Activated CD8-positive, alpha-beta T cell treated with anti-CD3 and anti-CD28 coated beads, Interleukin-2, amount 10 ng/mL, durations not matched to agents 7 days and 5 days (primary cell): ENCODE measurements around the gene DPP8. TPM values are rescaled to one million over a fixed set of nuclear protein-coding genes. Genes with fewer than 3 reads are reported as not detected.
A peak's percentile ranks its signal among the peaks of the same experiment; 100 is the strongest.

ENCODE experiments used
- ATAC-seq: fragments of 150-1000 bp; cut with Tn5 transposase; one replicate; pipeline ENCODE4 v1.10.0; 2021; ENCODE audit warnings: moderate library complexity
- CTCF ChIA-PET: fragments of 350-600 bp; sonication (Branson Sonifier 250); formaldehyde crosslinking; loops from one replicate; lab custom pipeline; 2021; ENCODE audit warnings: antibody characterized with exemption; lab: Charles Lee
- POLR2A ChIA-PET: fragments of 350-600 bp; sonication (Branson Sonifier 250); formaldehyde crosslinking; loops from one replicate; lab custom pipeline; 2021; ENCODE audit warnings: antibody characterized with exemption; lab: Charles Lee
- DNase-seq: peaks from one replicate; pipeline ENCODE4 v3.0.0-alpha.2; 2020
- H3K27ac Mint-ChIP-seq: one replicate; pipeline ENCODE4 v1.8.0; 2021; ENCODE audit warnings: mild to moderate bottlenecking, mixed read lengths
- H3K27me3 Mint-ChIP-seq: one replicate; pipeline ENCODE4 v1.8.0; 2021; ENCODE audit warnings: low read depth, mixed read lengths
- H3K36me3 Mint-ChIP-seq: one replicate; pipeline ENCODE4 v1.8.0; 2021; ENCODE audit warnings: low read depth, mixed read lengths
- H3K4me1 Mint-ChIP-seq: one replicate; pipeline ENCODE4 v1.8.0; 2021; ENCODE audit warnings: low read depth, mixed read lengths
- H3K4me3 Mint-ChIP-seq: one replicate; pipeline ENCODE4 v1.8.0; 2021; ENCODE audit warnings: mild to moderate bottlenecking, mixed read lengths
- H3K9me3 Mint-ChIP-seq: one replicate; pipeline ENCODE4 v1.8.0; 2022; ENCODE audit warnings: mixed read lengths; ENCODE audit not compliant: insufficient read depth
- total RNA-seq, 2 experiments: library from RNA; stranded (reverse); gene quantifications; one replicate each; pipeline ENCODE4 v1.2.3, GENCODE V29; 2021

The DPP8 gene
- total RNA-seq, 2 experiments from 2014 or later = 44.6 to 46.7 TPM

DNA sequence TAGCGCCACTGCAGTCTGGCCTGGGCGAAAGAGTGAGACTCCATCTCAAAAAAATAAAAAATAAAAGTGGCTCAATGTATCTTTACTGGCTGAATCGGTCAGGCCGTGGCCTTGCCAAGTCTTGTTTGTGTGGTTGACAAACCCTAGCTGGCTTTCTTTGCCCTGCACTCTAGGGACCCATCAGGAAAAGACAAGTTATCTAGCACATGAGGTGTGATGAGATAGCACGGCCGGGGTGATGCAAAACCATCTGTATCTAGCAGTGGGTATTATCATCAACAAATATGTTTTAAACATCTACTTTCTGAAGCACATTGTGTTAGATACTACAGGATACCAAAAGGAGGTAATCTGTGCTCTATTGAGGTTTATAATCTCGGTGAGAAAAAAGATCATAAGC, 3.9 kb upstream of the DPP8 start:
- CTCF ChIA-PET = no interaction called here
- Mint-ChIP-seq H3K4me1 (peaks cover 10% of the 10 kb centered on the region), H3K9me3 (no peaks in the 10 kb centered on the region), H3K4me3 (no peak overlapping the region), H3K27me3 (no peaks in the 10 kb centered on the region), H3K27ac (no peak overlapping the region), H3K36me3 (peaks cover 4% of the 10 kb centered on the region)
- DNase-seq (no peak), ATAC-seq (no peak)
- POLR2A ChIA-PET = no interaction called here

DNA sequence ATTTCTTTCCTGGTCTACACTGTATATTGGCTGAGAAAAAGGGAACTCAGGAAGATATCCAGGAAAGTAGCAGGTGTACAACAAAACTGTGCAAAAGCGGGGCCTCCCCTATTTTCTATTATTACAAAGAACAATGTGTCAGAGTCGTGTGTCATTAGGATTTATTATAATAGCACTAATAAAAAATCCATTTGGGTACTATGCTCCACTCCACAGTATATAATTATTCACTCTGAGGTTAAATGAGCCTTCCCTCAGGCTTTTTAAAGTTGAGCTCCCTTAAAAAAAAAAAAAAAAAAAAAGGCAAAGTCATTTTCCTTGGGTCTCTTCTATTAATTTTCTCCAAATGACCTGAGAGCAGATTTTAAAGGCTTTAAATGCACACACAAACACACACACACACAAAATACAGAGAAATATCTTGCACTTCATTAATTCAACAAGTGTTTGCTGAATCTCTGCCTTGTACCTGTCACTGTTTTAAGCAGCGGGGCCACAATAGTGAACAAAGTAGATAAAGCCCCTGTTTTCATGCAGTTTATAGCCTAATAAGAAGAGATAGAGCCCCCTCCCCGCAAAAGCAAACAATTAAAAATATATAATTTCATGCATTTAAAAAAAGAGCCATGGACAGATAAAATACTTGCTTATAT, 1.3 kb upstream of the DPP8 start:
- POLR2A ChIA-PET = interaction anchor here (0.6 to 0.9 kb wide), 4 partner anchors 11 to 214 kb away, joined by 3 to 5 read pairs (median 3); partner anchors contain the start of gene RNU5B-1
- CTCF ChIA-PET = interaction anchor here (1.2 kb wide), 1 partner anchor 22 kb away, joined by 4 read pairs; no protein-coding TSS in a partner anchor

DNA sequence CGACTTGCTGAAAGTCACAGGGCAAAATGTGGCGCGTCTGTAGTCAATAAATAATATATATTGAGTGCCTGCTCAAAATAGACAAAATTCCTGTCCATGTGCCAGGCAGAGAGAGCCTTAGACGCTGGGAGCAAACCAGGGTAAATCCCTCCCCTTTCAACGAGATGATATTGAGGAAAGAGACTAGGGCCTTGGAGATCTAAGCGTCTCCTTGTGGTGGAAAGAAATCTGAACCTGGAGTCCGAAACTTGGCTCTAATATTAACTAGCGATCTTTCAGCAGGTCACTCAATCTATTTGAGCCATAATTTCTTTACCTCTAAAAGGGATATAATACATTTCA, 348 bp upstream of the DPP8 start:
- Mint-ChIP-seq H3K27ac (peak overlapping the region; percentile 93), H3K27me3 (no peaks in the 10 kb centered on the region), H3K9me3 (no peaks in the 10 kb centered on the region), H3K4me3 (peak overlapping the region; percentile 91), H3K4me1 (peaks cover 34% of the 10 kb centered on the region), H3K36me3 (peaks cover 26% of the 10 kb centered on the region)
- DNase-seq = no peak
- POLR2A ChIA-PET = interaction anchor here (0.6 to 0.9 kb wide), 4 partner anchors 11 to 213 kb away, joined by 3 to 5 read pairs (median 3); partner anchors contain the start of gene RNU5B-1
- CTCF ChIA-PET = interaction anchor here (1.2 kb wide), 2 partner anchors 23 to 121 kb away, joined by 3 to 4 read pairs; no protein-coding TSS in a partner anchor
- peak; percentile 1 for ATAC-seq

More for the DNA sequence above, 1.3 kb upstream of the DPP8 start:
- Mint-ChIP-seq H3K4me1 (peaks cover 28% of the 10 kb centered on the region), H3K27ac (no peak overlapping the region), H3K9me3 (no peaks in the 10 kb centered on the region), H3K36me3 (peaks cover 19% of the 10 kb centered on the region), H3K27me3 (no peaks in the 10 kb centered on the region), H3K4me3 (no peak overlapping the region)
- ATAC-seq (no peak), DNase-seq (peak; percentile 10)

DNA sequence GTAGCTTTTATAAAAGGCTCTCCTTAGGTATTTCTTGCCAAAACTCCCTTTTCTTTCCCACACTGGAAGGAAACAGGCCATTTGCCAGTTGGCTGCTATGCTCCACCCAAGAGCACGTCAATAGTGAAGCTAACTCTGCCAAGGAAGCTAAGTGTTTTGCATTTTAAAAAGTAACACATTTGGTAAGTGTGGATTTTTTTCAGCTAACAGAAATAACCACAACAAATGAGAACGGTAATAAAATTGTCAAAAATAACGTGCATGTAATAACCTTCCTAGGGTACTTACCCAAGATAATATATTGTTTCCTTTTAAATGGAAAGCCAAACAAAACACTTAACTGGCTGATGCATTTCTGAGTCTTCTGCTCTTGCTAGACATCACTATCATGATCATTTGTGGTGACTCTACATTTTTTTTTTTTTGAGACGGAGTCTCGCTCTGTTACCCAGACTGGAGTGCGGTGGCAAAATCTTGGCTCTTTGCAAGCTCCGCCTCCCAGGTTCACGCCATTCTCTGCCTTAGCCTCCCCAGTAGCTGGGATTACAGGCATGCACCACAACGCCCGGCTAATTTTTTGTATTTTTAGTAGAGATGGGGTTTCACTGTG, 4.6 kb downstream of the DPP8 start:
- H3K4me1 Mint-ChIP-seq = peaks cover 43% of the 10 kb centered on the region
- no peaks in the 10 kb centered on the region for H3K27me3 Mint-ChIP-seq
- no peaks in the 10 kb centered on the region for H3K9me3 Mint-ChIP-seq
- peaks cover 56% of the 10 kb centered on the region for H3K36me3 Mint-ChIP-seq
- ATAC-seq (no peak), DNase-seq (peak; percentile 17)
- H3K27ac Mint-ChIP-seq = no peak overlapping the region
- no peak overlapping the region for H3K4me3 Mint-ChIP-seq
- ChIA-PET POLR2A (no interaction called here), CTCF (interaction anchor here (0.7 to 1.1 kb wide), 3 partner anchors 16 to 293 kb away, joined by 3 to 4 read pairs (median 3); no protein-coding TSS in a partner anchor)

DNA sequence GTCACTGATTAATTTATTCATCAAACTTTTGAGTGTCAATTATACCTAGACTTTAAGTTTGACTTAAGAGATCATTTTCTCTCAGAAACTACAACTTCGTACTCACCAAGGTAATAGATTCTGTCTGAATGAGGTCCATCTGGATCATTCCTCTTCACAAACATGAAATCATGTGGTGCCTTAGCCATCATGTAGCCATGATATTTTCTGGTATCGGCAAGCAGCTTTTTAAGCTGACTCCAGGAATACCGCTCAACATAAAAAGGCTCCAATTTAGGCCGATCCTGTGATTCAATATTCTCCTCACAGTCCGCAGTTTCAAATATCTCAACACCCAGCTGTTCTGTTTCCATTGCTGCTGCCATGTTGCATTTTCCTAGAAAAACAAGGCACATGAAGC, 5.3 kb downstream of the DPP8 start:
- ChIA-PET POLR2A (interaction anchor here (0.5 kb wide), 1 partner anchor 780 kb away, joined by 4 read pairs; no protein-coding TSS in a partner anchor), CTCF (interaction anchor here (1.1 kb wide), 1 partner anchor 17 kb away, joined by 3 read pairs; no protein-coding TSS in a partner anchor)
- H3K36me3 Mint-ChIP-seq = peaks cover 58% of the 10 kb centered on the region
- no peaks in the 10 kb centered on the region for H3K27me3 Mint-ChIP-seq
- DNase-seq = peak; percentile 9
- H3K4me1 Mint-ChIP-seq = peaks cover 38% of the 10 kb centered on the region
- H3K27ac Mint-ChIP-seq = no peak overlapping the region
- no peak for ATAC-seq
- H3K9me3 Mint-ChIP-seq = no peaks in the 10 kb centered on the region
- no peak overlapping the region for H3K4me3 Mint-ChIP-seq

DNA sequence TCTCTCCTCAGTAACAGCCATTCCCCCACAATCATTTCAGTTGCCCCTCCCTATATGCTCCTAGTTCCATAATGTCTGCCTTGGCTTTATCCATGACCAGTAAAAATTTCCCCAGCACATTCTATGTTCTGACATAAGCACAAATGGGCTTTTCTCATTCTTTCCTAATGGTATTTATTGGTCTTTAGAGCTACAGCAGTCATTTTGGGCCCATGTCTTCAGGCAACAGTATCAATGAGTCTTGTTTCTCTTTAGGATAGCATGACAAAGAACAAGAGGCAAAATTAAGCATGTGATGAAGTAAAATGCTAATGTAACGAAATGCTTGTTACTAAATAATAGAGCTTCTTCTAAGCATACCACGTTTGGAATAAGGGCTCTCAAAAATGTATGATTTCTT, 8.2 kb downstream of the DPP8 start:
- DNase-seq (no peak), ATAC-seq (no peak)
- Mint-ChIP-seq H3K36me3 (peaks cover 51% of the 10 kb centered on the region), H3K27ac (no peak overlapping the region), H3K27me3 (no peaks in the 10 kb centered on the region), H3K4me3 (no peak overlapping the region), H3K4me1 (peaks cover 22% of the 10 kb centered on the region), H3K9me3 (no peaks in the 10 kb centered on the region)
- ChIA-PET CTCF (interaction anchor here (1.4 kb wide), 1 partner anchor 20 kb away, joined by 4 read pairs; no protein-coding TSS in a partner anchor), POLR2A (interaction anchor here (0.5 kb wide), 1 partner anchor 28 kb away, joined by 4 read pairs; no protein-coding TSS in a partner anchor)

DNA sequence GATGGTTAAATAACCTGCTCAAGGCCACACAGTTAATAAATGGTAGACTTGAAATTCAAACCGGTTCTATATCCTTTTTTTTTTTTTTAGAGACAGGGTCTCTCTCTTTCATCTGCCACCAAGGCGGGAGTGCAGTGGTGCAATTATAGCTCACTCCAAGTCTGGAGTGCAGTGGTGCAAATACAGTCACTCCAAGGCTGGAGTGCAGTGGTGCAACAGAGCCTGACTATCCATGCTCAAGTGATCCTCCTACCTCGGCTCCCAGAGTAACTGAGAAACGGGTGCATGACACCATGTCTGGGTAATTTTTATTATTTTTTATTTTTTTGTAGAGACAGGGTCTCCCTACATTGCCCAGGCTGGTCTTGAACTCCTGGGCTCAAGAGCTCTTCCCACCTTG, 23.4 kb downstream of the DPP8 start:
- CTCF ChIA-PET = interaction anchor here (0.5 kb wide), 1 partner anchor 189 kb away, joined by 3 read pairs; the partner anchor contains the start of gene RNU5B-1
- POLR2A ChIA-PET = no interaction called here
- ATAC-seq = no peak

DNA sequence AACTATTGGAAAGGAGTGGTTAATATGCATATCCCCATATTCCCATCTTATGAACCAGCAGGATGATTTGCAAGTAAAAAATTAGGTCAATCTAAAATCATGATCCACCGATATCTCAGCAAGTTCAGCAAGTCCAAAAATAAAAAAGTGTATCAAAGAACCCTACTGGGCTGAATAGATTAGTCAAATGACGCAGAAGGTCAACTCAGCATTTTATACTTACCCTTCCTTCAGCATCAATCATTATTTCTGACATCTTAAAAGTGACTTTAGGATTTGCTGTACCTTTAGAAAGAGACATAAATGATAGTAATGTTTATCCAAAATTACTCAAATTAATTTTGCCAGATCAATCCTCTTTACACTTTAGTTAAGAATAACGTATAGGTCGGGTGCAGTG, 32.6 kb downstream of the DPP8 start:
- H3K36me3 Mint-ChIP-seq = peaks cover 45% of the 10 kb centered on the region
- CTCF ChIA-PET = no interaction called here
- H3K27ac Mint-ChIP-seq = no peak overlapping the region

More for the DNA sequence above, 23.4 kb downstream of the DPP8 start:
- Mint-ChIP-seq H3K4me3 (no peak overlapping the region), H3K4me1 (no peaks in the 10 kb centered on the region), H3K36me3 (peaks cover 37% of the 10 kb centered on the region), H3K9me3 (no peaks in the 10 kb centered on the region), H3K27ac (no peak overlapping the region), H3K27me3 (no peaks in the 10 kb centered on the region)
- DNase-seq = no peak

DNA sequence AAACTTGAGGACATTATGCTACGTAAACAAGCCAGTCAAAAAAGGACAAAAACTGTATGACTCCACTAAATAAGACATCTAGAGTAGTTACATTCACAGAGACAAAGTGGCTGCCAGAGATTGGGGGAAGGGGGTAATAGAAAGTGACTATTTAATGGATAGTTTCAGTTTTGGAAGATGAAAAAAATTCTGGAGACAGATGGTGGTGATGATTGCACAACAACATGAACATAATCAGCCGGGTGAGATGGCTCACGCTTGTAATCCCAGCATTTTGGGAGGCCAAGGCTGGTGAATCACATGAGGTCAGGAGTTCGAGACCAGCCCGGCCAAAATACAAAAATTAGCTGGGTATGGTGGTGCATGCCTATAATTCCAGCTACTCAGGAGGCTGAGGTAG, 40.6 kb downstream of the DPP8 start:
- no peak overlapping the region for H3K4me3 Mint-ChIP-seq
- H3K27me3 Mint-ChIP-seq = no peaks in the 10 kb centered on the region
- DNase-seq (no peak), ATAC-seq (no peak)
- CTCF ChIA-PET = interaction anchor here (1.6 kb wide), 1 partner anchor 40 kb away, joined by 3 read pairs; the partner anchor contains the start of gene DPP8
- H3K36me3 Mint-ChIP-seq = peaks cover 31% of the 10 kb centered on the region
- no peak overlapping the region for H3K27ac Mint-ChIP-seq
- POLR2A ChIA-PET = no interaction called here
- H3K4me1 Mint-ChIP-seq = no peaks in the 10 kb centered on the region
- no peaks in the 10 kb centered on the region for H3K9me3 Mint-ChIP-seq

More for the DNA sequence above, 32.6 kb downstream of the DPP8 start:
- POLR2A ChIA-PET = no interaction called here
- no peaks in the 10 kb centered on the region for H3K9me3 Mint-ChIP-seq
- no peaks in the 10 kb centered on the region for H3K27me3 Mint-ChIP-seq
- no peak for ATAC-seq
- DNase-seq = no peak
- H3K4me1 Mint-ChIP-seq = no peaks in the 10 kb centered on the region
- H3K4me3 Mint-ChIP-seq = no peak overlapping the region

DNA sequence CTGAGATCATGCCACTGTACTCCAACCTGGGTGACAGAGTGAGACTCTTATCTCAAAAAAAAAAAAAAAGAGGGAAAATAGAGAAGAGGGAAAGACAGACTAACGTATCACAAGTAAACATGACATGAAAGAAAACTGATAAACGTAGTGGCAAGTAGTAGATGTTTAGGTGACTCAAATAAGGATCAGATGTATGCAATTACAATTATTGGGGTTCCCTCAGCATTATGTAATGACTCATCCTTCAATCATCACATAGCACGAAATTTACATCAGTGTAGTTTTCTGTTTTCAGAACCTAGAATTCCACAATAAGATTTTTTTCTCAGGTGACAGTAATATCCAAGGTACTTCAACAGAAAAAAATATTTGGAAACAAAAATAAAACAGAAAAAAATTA, 46.6 kb downstream of the DPP8 start:
- ChIA-PET CTCF (no interaction called here), POLR2A (no interaction called here)
- H3K27ac Mint-ChIP-seq = no peak overlapping the region
- H3K36me3 Mint-ChIP-seq = peaks cover 38% of the 10 kb centered on the region
- no peaks in the 10 kb centered on the region for H3K4me1 Mint-ChIP-seq
- DNase-seq (no peak), ATAC-seq (no peak)
- H3K4me3 Mint-ChIP-seq = no peak overlapping the region
- H3K27me3 Mint-ChIP-seq = no peaks in the 10 kb centered on the region
- no peaks in the 10 kb centered on the region for H3K9me3 Mint-ChIP-seq

DNA sequence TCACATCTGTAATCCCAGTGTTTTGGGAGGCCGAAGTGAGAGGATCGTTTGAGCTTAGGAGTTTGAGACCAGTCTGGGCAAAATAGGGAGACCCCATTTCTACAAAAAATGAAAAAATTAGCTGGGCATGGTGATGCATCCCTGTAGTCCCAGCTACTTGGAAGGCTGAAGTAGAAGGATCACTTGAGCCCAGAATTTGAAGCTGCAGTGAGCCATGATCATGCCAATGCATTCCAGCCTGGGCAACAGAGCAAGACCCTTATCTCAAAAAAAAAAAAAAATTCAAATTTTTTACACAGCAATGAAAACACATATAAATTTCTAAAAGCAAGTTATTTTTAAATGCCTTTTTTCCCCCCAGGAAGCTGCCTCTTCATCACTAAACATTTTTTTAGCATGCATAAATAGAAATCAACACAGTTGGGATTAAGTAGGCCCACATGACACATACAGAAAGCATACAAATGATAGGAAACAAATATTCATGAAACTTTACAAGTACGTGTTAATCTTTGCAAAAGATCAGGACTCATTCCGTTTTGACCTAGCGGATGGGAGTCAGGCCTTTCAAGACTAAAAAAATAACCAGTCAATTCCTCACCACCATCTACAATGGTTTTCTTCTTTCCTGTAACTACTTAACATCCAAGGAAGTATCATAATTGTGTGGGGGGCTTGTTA, 49.1 kb downstream of the DPP8 start:
- Mint-ChIP-seq H3K36me3 (peaks cover 40% of the 10 kb centered on the region), H3K4me1 (no peaks in the 10 kb centered on the region), H3K27me3 (no peaks in the 10 kb centered on the region), H3K9me3 (no peaks in the 10 kb centered on the region), H3K27ac (no peak overlapping the region), H3K4me3 (no peak overlapping the region)
- ATAC-seq = no peak
- CTCF ChIA-PET = interaction anchor here (1.1 kb wide), 1 partner anchor 13 kb away, joined by 3 read pairs; no protein-coding TSS in a partner anchor
- DNase-seq = no peak
- POLR2A ChIA-PET = no interaction called here
